GM11168 (cell line): Measurements from ENCODE around the gene ZNF598.
"Not testable (repeated sequence)": the region's sequence is repeated elsewhere in the genome, so short reads cannot be mapped to it uniquely, and the experiment has no call there.

ENCODE experiments used
- in situ Hi-C: fragments of 300-500 bp; cut with MboI; formaldehyde crosslinking; loops from one replicate; pipeline ENCODE4 v1.12.0; 2022; ENCODE audit warnings: low sequenced_read_pairs; ENCODE audit not compliant: unreplicated experiment

The ZNF598 gene

GRCh38 chr16:1963806-1964505, 45.7 kb downstream of the ZNF598 start:
- in situ Hi-C loops: no loop called here

GRCh38 chr16:1962161-1963153, 47.2 kb downstream of the ZNF598 start:
- in situ Hi-C loops: not testable (repeated sequence)

- in situ Hi-C loops: no loop called here
Measured at GRCh38 chr16:1961651-1962067, 48.0 kb downstream of the ZNF598 start.

GRCh38 chr16:1960665-1961630, 48.7 kb downstream of the ZNF598 start:
- in situ Hi-C loops: no loop called here

- in situ Hi-C loops: loop anchor here (10.0 kb wide), 1 partner anchor 1615 kb away; no protein-coding TSS in a partner anchor
Measured at GRCh38 chr16:1959269-1960039, 50.2 kb downstream of the ZNF598 start, which contains the start of gene NDUFB10. NDUFB10 (plus strand) TSS chr16:1959538; CDS start chr16:1959625, 87 bp downstream.

GRCh38 chr16:1958715-1959268, 50.8 kb downstream of the ZNF598 start:
- in situ Hi-C loops: loop anchor here (10.0 kb wide), 1 partner anchor 1614 kb away; no protein-coding TSS in a partner anchor

GRCh38 chr16:1958143-1958491, 51.5 kb downstream of the ZNF598 start:
- in situ Hi-C loops: loop anchor here (10.0 kb wide), 1 partner anchor 1613 kb away; no protein-coding TSS in a partner anchor

- in situ Hi-C loops: loop anchor here (10.0 kb wide), 1 partner anchor 1613 kb away; no protein-coding TSS in a partner anchor
Measured at GRCh38 chr16:1957434-1958142, 52.0 kb downstream of the ZNF598 start.

GRCh38 chr16:1953734-1954133, 55.9 kb downstream of the ZNF598 start:
- in situ Hi-C loops: loop anchor here (10.0 kb wide), 1 partner anchor 1609 kb away; no protein-coding TSS in a partner anchor

- in situ Hi-C loops: loop anchor here (10.0 kb wide), 1 partner anchor 1606 kb away; no protein-coding TSS in a partner anchor
Measured at GRCh38 chr16:1950559-1950958, 59.1 kb downstream of the ZNF598 start.

GRCh38 chr16:1950047-1950446, 59.6 kb downstream of the ZNF598 start:
- in situ Hi-C loops: loop anchor here (10.0 kb wide), 1 partner anchor 1605 kb away; no protein-coding TSS in a partner anchor

GRCh38 chr16:1949507-1949906, 60.1 kb downstream of the ZNF598 start:
- in situ Hi-C loops: no loop called here
